ENCODE data around the gene ANKRD13D.

Gene ANKRD13D

DNA sequence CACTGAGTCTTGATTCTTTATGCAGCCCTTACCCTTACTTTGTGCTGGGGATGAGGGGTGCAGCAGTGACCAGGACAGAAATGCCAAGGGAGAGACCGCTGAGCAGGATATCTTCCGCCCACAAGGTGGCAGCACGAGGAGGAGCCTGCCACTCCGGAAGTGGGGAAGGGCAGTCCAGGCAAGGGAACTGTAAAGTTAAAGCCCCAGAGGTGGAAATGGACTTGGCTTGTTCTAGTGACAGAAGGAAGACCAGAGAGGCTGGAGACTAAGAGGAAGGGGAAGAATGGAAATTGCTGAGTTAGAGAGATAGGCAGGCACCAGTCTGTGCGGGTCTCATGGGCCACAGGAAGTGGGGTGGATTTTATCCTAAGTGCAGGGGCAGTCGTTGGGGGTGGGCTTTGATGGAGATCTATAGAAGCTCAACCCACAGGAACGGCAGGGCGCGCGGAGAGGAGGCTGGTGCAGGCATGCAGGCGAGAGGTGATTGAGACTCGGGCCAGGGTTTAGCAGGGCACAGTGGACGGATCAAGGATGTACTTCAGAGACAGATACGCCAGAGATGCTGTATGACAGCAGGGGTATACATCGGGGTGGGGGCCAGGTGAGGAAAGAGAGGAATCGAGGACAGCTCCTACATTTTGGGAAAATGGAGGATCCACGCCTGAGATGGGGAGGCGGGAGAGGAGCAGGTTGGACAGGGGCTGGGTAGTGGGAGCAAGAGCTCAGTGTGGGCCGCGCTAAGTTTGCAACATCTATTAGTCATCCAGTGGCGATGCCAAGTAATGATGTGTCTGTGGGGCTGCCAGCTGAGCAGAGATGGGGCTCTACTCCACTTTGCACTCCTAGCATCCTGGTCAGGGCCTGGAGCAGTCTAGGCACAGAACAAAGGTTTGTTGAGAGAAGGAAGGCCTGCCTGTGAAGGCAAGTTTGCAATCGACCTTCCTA lies 26.1 kb upstream of the ANKRD13D start:
- DNase-seq = peak; percentile 58 to 66

DNA sequence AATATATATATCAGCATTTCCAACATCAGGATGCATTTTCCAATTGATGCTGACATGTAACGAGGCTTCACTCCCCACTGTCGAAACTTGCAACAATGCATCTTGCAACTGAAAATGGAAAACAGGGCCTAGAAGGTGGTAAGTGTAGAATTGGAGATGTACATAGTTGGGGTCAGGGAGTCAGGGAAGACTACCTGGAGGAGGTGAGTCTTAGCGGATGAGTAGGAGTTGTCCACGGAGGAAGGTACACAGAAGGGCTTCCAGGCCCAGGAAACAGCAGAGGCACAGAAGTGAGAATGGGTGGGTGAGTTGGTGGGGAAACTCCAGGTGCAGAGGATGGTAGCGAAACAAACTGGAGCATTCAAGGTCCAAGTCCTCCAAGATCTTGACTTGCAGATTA lies 24.8 kb upstream of the ANKRD13D start:
- no peak for DNase-seq

DNA sequence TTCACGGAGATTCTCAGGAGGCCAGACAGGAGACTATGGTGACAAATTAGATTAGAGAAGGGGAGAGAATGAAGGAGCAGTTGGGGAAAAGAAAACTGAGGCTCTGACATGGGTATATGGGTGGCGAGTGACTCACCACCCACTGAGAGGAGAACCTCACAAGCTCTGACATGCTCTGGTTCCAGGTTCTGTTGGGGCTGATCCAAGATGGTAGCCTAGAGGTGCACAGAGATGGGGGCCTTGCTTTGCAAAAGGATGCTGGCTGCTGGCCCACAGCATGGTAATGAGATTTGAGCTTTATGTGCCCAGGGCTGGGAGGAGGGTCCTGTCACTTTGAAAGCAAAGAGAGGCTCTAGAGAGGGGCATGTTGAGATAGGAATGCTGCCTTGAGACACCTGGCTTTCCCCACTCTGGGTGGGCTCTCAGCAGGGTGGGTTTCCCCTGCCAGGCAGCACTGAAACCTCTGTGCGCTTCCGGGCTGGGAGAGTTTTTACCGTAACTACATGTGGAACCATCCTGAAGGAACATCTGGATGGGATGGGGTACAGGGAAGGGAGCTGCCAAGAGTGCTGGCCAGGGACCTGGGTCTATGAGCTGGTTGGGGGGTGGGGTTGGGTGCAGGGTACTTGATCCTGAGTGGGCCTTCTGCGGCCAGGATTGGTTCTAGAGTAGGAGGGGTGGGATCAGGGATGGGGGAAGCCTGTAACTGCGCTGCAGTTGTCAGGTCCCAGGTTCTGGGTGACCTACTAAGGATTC lies 24.0 kb upstream of the ANKRD13D start:
- DNase-seq = no peak

DNA sequence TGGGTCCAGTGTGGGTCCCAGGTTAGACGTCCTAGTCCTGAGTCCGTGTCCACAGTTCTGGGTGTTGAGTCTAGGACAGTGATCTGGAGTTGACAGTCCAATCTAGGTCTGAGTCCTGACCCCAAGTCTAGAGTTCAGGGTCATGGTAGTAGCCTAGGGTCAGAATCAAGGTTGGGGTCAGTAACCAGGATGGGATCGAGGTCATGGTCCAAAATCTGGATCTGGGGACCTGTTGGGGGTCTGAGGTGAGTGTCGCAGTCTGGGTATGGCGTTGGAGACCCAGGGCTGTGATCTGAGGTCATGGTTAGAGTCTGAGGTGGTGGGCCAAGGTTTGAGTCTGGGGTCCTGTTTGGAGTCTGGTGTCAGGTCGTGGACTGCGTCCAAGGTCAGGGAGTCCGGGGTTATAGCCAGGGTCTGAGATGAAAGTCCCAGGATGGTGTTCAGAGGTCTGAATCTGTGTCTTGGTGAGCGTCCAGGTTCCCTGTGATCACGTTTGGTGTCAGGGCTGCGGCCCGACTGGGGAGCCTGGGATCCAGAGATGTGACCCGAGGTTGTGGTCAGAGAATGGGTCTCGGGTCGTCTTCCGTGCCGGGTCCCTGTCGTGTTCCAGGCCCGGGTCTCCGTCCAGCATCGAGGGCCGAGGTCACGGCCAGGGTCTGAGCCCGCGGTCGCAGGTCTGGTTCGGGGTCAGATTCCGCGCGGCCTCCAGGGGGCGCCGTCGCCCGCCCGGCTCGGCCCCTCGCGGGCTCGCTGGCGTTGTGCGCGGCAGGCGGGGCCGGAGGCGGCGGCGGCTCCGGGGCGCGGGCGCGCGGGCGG lies 23.3 kb upstream of the ANKRD13D start:
- DNase-seq = peak; percentile 66 to 67

DNA sequence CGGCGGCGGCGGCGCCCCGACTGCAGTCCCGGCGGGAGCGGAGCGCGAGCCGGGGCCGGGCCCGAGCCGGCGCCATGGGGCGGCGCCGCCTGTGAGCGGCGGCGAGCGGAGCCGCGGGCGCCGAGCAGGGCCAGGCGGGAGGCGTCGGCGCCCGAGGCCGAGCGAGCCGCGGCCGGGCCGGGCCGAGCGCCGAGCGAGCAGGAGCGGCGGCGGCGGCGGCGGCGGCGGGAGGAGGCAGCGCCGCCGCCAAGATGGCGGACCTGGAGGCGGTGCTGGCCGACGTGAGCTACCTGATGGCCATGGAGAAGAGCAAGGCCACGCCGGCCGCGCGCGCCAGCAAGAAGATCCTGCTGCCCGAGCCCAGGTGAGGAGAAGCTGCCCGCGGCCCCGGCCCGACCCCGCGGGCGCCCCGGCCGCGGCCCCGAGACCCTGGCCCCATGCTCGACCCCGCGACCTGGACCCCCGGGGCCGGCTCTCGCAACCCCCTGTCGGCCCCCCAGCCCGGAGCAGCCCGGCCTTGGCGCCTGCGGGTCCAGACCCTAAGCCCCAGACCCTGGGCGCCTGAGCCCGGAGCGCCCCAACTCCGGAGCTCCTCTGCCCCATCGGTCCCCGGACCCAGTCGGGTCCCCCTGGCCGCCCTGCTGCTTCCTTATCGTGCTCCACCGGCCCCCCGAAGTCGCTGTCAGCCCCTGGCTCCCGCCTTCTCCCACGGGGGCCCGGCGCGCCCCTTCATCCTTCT lies 22.5 kb upstream of the ANKRD13D start, which contains the start of gene GRK2:
TSS of gene GRK2 (plus strand) at position 25 of the 739 bp plus-strand sequence. CDS start at position 252, 227 bp downstream.
- DNase-seq = no peak

DNA sequence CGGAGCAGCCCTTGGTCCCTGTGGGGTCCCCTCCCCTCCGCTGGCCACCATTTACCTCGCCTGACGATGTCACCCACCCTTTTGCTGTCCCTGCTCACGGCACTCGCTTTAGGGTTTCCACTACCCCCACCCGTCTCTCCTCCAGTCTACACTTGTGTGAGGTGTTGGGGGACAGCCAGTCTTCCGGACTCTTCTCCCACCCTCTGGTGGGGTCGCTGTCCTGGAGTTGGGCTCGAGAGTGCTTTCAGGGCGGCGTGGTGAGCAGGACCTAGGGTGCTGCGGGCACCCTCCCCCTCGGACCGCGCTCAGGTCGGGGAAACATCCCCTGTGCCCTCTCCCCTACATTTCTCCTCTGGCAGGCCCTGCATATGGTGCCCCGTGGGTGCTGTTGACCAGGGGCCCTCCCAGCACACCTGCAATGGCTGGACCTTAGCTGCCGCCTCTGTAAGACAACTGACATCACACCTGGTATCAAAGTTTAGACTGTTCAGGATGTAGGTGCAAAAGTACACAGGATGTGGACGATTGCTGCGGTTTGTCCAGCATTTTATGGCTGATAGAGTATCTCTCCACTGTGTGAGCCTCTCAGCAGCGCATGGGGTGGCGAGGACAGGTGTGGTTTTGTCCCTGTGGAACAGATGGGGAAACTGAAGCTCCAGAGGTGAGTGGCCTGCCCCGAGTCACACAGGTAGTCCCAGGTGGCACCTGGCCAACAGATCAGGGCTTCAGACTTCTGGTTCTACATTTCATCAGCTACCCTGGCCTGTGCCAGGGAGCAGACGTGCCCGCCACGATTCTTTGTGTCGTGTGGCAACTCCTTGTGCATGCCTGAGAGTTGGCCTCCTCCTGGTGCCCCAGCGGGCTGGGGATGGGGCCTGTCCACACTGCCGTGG lies 21.7 kb upstream of the ANKRD13D start:
- no peak for DNase-seq

DNA sequence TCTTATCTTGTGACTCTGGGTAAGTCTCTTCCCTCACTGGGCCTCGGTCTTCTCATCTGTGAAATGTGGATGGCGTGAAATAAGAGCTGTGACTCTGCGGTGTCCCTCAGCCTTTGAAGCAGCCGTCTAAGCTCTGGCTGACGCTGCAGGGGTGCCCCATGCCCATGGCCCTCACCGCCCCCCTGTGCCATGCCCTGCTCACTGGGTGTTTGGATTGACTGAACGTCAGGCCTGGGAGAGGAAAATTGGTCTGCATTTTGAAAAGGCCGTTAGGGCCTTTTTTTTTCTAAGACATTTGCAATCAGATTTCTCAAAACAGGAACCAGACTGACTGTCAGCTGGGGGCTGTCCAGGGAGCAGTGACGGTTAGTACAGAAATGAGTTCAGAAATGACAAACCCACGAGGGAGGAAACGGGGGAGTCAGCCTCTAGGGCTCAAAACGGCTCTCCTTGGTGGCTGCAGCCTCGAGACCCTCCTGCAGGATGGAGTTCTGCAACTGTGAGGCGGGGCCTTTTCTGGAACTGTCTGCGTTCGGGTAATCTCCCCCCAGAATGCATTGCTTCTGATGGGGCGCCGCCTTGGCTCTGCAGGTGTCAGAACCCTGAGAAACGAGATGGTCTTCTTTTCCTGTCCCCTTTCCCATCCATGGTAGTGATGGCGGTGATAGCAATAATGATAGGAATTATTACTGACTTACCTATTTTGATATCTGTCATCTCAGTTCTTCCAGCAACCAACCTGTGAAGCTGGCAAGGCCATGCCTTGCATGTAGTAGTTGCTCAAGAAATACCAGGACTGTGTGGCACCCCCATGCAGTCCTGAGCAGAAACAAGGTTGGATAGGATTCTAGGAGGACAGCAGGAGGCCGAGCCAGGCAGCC lies 20.8 kb upstream of the ANKRD13D start:
- DNase-seq = no peak

DNA sequence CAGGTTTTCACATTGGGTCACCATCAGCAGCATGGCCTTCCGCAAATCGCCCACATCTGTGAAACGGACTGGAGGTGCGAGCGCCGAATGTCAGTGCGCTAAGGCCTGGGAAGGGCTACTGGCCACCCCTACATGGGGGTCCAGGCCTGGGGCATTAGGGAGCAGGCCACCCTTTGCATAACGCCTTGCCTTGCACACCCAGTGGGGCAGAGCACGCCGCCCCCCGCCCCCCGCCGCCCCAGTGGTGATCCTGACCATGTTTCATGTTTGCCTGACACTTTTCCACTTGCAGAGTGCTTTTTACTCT lies 20.2 kb upstream of the ANKRD13D start:
- DNase-seq = no peak

DNA sequence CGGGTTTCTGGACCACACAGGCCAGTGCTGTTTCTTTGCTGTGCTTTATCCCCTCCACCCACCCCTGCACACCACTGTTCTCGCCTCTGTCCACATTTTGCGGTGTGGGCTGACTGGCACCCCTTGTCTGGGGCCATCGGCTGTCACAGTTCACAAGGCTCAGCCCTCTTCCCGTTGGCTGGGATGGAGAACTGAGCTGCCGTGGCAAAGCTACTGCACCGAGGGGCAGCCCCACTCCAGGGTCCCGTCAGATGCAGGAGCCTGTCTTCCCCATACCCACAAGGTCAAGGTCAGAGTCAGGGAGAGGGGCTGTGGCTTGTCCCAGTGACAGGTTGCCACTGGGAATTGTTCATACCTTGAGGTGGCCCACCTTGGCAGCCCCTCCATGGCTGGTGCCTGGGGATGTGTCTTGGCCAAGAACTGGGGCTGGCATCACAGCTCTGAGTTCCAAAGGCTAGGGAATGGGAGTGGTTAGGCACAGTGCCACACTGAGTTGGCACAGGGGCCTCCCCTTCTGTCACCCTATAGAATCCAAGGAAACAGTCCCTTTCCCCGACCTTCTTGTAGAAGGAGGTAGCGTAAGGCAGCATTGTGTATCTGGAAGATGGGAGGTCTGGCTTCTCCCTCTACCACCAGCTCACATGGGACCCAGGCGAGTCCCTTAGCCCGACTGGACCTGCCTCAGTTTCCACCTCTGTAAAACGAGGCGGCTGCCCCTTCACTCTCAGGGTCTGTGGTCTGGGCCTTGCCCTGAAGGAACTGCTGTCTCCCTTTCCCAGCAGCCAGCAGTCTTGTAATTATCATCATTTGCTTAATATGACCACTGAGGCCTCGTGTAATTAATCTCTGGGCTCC lies 19.5 kb upstream of the ANKRD13D start:
- no peak for DNase-seq

DNA sequence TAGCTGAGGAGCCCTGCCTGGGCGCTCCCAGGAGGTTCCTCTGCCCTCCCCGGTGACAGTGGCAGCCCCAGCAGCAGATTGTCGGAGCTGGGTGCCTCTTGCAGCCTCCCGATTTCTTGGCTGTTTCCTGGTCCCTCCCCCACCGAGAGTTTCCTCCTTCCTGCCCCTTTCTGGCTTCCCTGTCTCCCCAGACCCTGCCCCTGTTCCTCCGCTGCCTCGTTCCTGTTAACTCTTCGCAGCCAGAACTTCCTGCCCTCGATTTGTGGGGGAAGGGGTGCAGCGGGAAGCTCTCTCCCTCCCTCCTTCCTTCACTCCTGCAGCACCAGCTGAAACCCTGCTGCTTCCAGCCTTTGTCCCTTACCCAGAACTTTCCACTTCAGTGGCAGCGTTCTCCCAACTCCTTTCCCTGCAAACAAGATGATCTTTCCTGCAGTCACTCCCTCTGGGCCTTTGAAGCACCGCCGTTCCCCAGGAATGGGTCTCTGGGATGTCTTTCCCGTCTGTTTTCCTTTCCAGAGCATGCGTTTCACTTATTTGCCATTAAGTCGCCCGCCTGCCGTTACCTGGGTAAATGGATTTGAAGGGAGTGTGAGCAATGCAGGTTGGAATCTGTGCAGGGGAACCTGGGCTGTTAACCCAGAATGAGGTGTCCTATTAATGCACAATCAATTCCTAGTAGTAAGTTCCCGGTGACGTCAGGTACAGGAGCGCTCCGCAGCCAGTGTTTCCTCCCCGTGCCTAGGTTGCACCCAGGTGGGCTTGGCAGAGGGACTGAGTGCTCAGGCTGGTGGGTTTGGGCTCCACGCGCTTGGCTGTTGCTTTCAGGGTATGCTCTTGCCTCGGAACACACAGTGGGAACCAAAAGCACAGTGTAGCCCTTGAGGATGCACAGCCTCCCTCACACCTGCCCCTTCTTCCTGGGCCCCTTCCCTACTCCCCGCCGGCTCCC lies 18.6 kb upstream of the ANKRD13D start:
- no peak for DNase-seq

DNA sequence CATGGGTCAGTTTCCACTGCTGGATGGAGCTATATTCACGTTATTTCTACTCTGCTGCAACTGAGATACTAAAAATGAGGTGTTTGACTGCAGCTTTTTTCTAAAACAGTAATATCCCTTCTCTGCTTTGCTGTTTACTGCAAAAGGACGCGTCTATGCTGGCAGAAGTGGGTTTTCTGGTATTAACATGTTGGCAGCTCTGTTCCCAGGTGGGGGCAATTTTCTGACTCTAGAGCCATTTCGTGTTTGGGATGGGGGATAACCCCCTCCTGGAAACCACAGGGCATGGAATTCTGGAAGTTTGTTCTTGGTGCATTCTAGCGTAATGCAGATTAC lies 17.9 kb upstream of the ANKRD13D start:
- DNase-seq = no peak

DNA sequence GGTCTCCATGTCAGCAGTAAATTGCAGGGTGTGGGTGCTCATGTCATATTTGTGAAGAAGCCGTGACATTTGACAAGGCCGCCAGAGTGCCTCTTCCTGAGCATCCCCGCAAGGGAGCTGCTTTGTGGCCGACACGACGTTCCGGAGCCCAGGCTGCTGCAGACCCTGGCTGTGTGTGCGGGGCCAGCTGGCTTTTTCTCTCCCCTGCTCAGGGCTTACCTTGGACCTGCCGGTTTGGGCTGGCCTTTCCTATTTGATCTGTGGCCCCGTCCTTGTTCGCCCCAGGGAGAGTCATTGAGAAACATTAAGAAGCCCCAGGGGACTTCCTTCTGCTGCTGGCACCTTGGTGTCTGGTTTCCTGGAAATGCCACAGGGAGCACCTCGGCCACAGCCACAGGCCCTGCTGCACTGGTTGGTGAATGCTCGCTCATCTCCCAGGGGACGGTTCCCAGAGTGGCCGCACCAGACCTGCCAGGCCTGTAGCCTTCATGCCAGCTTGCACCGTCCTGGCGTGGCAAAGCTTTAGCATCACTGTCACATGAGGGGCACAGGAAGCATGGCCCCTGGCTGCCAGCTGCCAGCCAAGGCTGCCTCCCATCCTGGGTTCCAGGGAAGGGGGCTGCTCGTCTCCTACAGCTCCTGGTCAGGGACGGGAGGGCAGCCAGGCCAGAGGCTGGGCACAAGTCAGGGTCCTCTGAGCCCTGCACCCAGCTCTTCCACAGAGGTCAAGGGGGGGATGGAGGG lies 17.4 kb upstream of the ANKRD13D start:
- no peak for DNase-seq

DNA sequence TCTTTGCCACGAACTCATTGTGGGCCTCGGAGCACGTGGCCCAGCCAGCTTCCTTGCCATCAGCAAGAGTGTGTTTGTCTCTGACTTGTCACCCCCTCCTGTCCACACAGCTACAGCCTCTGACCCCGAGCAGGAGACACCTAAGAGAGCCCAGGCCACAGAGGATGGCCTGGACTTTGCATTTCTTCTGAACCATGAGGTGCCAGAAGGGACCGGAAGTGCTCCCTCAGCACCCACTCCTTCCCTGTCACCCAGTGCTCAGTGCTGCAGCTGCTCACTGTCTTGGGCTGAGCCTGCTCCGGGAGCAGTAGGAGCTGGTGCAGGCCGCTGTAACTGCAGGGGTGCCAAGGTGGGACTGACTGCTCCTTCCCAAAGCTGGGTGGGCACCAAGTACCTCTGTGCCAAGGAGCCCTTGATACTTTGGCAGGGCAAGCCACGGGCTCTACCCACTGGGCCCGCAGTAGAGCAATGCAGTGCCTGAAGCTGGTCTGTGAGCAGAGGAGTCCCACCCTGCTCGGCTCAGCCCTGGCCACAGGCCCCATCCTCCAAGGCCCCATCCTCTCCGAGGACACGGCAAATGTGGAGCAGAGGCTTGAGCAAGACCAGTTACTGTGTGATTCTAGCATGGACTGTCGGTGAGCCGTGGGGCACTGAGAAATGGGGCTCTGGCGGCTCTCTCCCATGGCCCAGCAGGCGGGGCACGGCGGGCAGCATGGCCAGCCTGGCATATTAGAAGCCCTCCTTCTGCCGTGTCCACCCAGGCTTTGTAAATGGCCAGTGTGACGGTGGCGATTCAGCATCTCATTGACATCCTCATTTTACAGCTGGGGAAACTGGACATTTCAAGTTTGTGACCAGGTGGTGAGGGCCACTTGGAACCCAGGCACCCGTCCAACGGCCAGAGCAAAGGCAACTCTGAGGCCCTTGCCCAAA lies 16.5 kb upstream of the ANKRD13D start:
- no peak for DNase-seq

DNA sequence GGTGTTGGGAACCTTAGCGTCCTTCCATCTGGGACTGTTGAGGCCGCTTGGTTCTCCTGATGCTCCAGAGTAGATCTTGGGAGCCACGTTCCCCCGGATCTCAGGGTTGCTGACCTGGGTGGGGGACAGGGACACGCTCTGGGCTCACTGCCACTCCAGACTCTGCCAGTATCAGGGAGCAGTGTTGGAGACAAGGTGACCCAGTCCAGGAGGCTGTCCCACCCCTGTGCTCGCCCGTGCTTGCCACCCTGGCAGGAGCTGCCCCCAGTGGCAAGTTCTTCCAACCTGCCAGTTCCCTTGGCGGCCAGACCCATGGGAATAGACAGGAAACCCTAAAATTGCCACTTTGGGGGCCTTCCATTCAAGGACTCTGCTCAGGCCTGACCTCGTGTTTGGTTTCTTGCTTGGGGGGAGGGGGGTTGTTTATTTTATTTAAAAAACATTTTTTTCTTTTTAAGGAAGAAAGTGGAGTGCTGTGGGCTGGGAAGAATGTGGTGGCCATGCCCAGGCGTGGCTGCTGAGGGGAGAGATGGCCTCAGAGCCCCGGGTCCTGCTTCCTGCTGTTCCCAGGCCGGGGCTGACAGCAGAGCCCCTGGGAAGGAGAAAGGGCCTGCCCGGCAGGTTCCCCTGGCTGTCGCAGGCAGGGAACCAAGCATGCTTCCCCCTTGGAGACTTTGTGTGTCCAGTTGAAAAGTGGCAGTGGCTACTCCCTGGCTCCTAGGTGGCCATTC lies 15.7 kb upstream of the ANKRD13D start:
- no peak for DNase-seq

DNA sequence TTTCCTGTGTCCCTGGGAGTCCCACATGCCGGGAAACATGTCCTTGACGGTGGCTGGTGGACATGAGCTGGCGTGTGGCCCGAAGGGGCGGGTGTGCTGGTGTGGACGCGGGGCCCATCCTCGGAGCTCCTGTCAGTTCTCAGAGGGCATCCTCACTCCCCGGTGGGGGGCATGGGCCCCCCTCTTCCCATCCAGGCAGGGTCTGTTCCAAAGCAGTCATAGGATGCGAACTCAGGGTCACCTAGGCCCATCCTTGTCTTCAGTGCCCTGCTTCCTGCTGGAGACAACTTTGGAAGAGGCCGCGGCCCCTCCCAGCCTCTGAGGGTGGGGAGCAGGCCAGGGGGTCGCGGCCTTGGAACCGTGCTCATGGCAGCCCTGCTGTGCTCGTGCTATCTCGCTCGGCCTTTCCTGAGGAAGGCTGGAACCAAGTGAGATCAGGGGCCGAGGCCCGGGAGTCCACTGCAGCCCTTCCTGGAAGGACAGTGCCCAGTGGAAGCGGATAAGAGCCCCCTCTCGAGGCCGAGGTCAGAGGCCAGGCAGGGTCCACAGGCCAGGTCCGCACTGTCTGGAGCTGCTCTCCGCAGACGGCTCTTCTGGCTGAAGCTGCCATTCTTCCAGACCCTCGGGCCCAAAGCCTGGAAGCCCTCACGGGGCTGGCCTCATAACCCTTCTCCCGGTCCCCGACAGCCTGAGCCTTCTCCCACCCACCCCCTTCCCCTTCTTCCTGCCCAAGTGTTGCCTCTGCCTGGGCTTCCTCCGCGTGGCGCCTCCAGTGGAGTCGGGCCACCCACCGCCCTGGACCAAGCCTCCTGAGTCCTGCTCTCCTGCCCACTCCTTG lies 14.1 kb upstream of the ANKRD13D start:
- no peak for DNase-seq

All from activated CD4-positive, alpha-beta T cell treated with anti-CD3 and anti-CD28 coated beads, Interleukin-2, amount 50 U/mL, for 4 hours (primary cell).